ENCODE measurements around the gene NPAS3.

The NPAS3 gene

GRCh38 chr14:33848009-33848408 lies 909.3 kb downstream of the NPAS3 start:
- DNase-seq (ENCODE audit: low read depth in 3 of 3, low spot score in 1 of 3): no peak

GRCh38 chr14:33848706-33849454 lies 910.2 kb downstream of the NPAS3 start:
- DNase-seq (ENCODE audit: low read depth in 3 of 3, low spot score in 1 of 3): no peak

- no peak for DNase-seq (ENCODE audit: low read depth in 3 of 3, low spot score in 1 of 3)
Measured at GRCh38 chr14:33849455-33849801, 910.7 kb downstream of the NPAS3 start.

- no peak for DNase-seq (ENCODE audit: low read depth in 3 of 3, low spot score in 1 of 3)
Measured at GRCh38 chr14:33850826-33851225, 912.1 kb downstream of the NPAS3 start.

GRCh38 chr14:33851366-33851765 lies 912.7 kb downstream of the NPAS3 start:
- DNase-seq (ENCODE audit: low read depth in 3 of 3, low spot score in 1 of 3): no peak

GRCh38 chr14:33851931-33852330 lies 913.3 kb downstream of the NPAS3 start:
- no peak for DNase-seq (ENCODE audit: low read depth in 3 of 3, low spot score in 1 of 3)
